HFF-Myc (cell line): ENCODE measurements around the gene RPTOR.

Experiments used
- DNase-seq: peaks from one replicate; pipeline ENCODE4 v3.0.0-alpha.2; 2011; ENCODE audit warnings: low read depth; ENCODE audit errors: extremely low read depth
- H3K4me3 ChIP-seq: replicated peaks from 2 replicates; pipeline ENCODE4 v1.5.1; 2011; ENCODE audit warnings: low read depth, mild to moderate bottlenecking, control low read depth, low read length
- CTCF ChIP-seq: IDR thresholded peaks from 2 replicates; pipeline ENCODE4 v1.5.1; 2012; ENCODE audit warnings: mild to moderate bottlenecking, low read depth, low read length, control low read depth; ENCODE audit errors: missing control alignments

The RPTOR gene

GRCh38 chr17:80596760-80597608 is 52.3 kb downstream of the RPTOR start:
- no peak for TF ChIP-seq CTCF
- DNase-seq, result no peak
- H3K4me3 ChIP-seq, result no peak overlapping the region

- no peak for DNase-seq
- no peak overlapping the region for H3K4me3 ChIP-seq
- TF ChIP-seq CTCF, result no peak
These were observed 54.3 kb downstream of the RPTOR start for GRCh38 chr17:80598813-80599545.

GRCh38 chr17:80599546-80600305 is 55.1 kb downstream of the RPTOR start:
- TF ChIP-seq CTCF, result no peak
- DNase-seq, result no peak
- H3K4me3 ChIP-seq, result no peak overlapping the region

GRCh38 chr17:80601146-80601545 is 56.5 kb downstream of the RPTOR start:
- no peak overlapping the region for H3K4me3 ChIP-seq
- no peak for TF ChIP-seq CTCF
- no peak for DNase-seq

- no peak overlapping the region for H3K4me3 ChIP-seq
- no peak for TF ChIP-seq CTCF
- no peak for DNase-seq
These were observed 58.8 kb downstream of the RPTOR start for GRCh38 chr17:80603396-80603795.

- no peak for TF ChIP-seq CTCF
- no peak overlapping the region for H3K4me3 ChIP-seq
- DNase-seq, result no peak
These were observed 59.5 kb downstream of the RPTOR start for GRCh38 chr17:80604009-80604669.
